Esophagus squamous epithelium (tissue), 5 donors: Measurements from ENCODE around the gene FAM131C. TPM values are rescaled to one million over a fixed set of nuclear protein-coding genes. Genes with fewer than 3 reads are reported as not detected.
"Not testable (repeated sequence)": the region's sequence is repeated elsewhere in the genome, so short reads cannot be mapped to it uniquely, and the experiment has no call there.

Experiments used
- DNase-seq: peaks from one replicate; lab custom pipeline; 2025; lab: John Stamatoyannopoulos, UW
- H3K27ac ChIP-seq, 4 donors: fragments of 200-600 bp; sonication (generic); one replicate each; pipeline ENCODE4 v1.5.1; 2016 to 2019; ENCODE audit warnings: mild to moderate bottlenecking in 1 of 4
- H3K27me3 ChIP-seq, 4 donors: fragments of 200-600 bp; sonication (generic); 1 replicate in 3 of 4; 2 replicates in 1 of 4; pipeline versions ENCODE4 v1.5.1 to v1.6.0; 2017 to 2021; ENCODE audit warnings: antibody characterized with exemption in 1 of 4
- H3K36me3 ChIP-seq, 3 donors: fragments of 200-600 bp; sonication (generic); one replicate each; pipeline ENCODE4 v1.5.1; 2016 to 2019
- H3K4me1 ChIP-seq, 3 donors: fragments of 200-600 bp; sonication (generic); one replicate each; pipeline ENCODE4 v1.5.1; 2017 to 2019
- H3K4me3 ChIP-seq, 4 donors: fragments of 200-600 bp; sonication (generic); 1 replicate in 3 of 4; 2 replicates in 1 of 4; pipeline ENCODE4 v1.5.1; 2016 to 2019; ENCODE audit warnings: mild to moderate bottlenecking in 2 of 4, moderate library complexity in 1 of 4
- H3K9me3 ChIP-seq, 3 donors: fragments of 200-600 bp; sonication (generic); one replicate each; pipeline ENCODE4 v1.5.1; 2016 to 2019
- CTCF ChIP-seq, 6 experiments: fragments of 450-650 bp in 4 of 6; fragments of 200-600 bp in 2 of 6; sonication (generic) in 2 of 6; IDR thresholded peaks; one replicate each; pipeline ENCODE4 v1.5.1; 2016 to 2019; ENCODE audit warnings: antibody characterized with exemption in 6 of 6, mild to moderate bottlenecking in 4 of 6, moderate library complexity in 4 of 6
- POLR2A ChIP-seq, 4 donors: fragments of 450-650 bp; IDR thresholded peaks; one replicate each; pipeline ENCODE4 v1.6.1; 2017; ENCODE audit warnings: antibody characterized with exemption in 4 of 4, mild to moderate bottlenecking in 4 of 4, moderate library complexity in 3 of 4
- WGBS, 2 donors: methylation state at CpG; one replicate each; pipeline ENCODE4 v1.1.5; 2018; 5-methylcytosine and 5-hydroxymethylcytosine counted together
- intact Hi-C: fragments of 100-400 bp; cut with DNase I; formaldehyde crosslinking; loops from one replicate; pipeline ENCODE4 v1.15.0; 2022
- total RNA-seq, 4 donors: library from RNA; depleted of rRNA; stranded (reverse); fragments of >200 nt; gene quantifications; one replicate each; pipeline ENCODE4 v1.1.0, GENCODE V29; 2016
- donor health status: DM: yes; HTN: yes; CAD: no.

The FAM131C gene
- total RNA-seq, 4 donors from 2014 or later = 1.6 to 4.5 TPM; not detected in 2

- 81% methylated on average over 2 of the region's 5 CpGs; no CpG with 5 or more reads in 1 of the 2 donors for WGBS, 2 donors
- no peak for DNase-seq
Observed at GRCh38 chr1:16043950-16044349, 29.5 kb downstream of the FAM131C start.

GRCh38 chr1:16043521-16043920 lies 29.9 kb downstream of the FAM131C start, which contains the start of gene CLCNKB:
Gene CLCNKB, plus strand, starts transcription at chr1:16043782. Its CDS starts 711 bp downstream, at chr1:16044493.
- no peak for DNase-seq
- no peaks in the 10 kb centered on the region for H3K9me3 ChIP-seq
- H3K4me1 ChIP-seq = peaks cover under 1 to 5% (median 1%) of the 10 kb centered on the region in 3 donors
- no peak within 1 kb of the TSS for H3K4me3 ChIP-seq
- H3K27me3 ChIP-seq = peaks cover 0 to under 1% (median 0%) of the 10 kb centered on the region in 4 donors
- no peaks in the 10 kb centered on the region for H3K36me3 ChIP-seq
- TF ChIP-seq CTCF (IDR thresholded peaks at IDR 0.05) (no peak), POLR2A (IDR thresholded peaks at IDR 0.05) (no peak)
- H3K27ac ChIP-seq = no peak within 1 kb of the TSS
- intact Hi-C loops = no loop called here
- WGBS, 2 donors = 80% methylated on average over 2 of the region's 7 CpGs; no CpG with 5 or more reads in 1 of the 2 donors

More at GRCh38 chr1:16043950-16044349, 29.5 kb downstream of the FAM131C start:
- intact Hi-C loops = no loop called here
- no peak overlapping the region for H3K4me3 ChIP-seq
- peaks cover 5 to 10% (median 6%) of the 10 kb centered on the region in 3 donors for H3K4me1 ChIP-seq
- H3K27ac ChIP-seq = no peak overlapping the region
- no peaks in the 10 kb centered on the region for H3K36me3 ChIP-seq
- no peaks in the 10 kb centered on the region for H3K9me3 ChIP-seq
- TF ChIP-seq CTCF (IDR thresholded peaks at IDR 0.05) (no peak), POLR2A (IDR thresholded peaks at IDR 0.05) (no peak)
- H3K27me3 ChIP-seq = peaks cover 0 to 5% (median 0%) of the 10 kb centered on the region in 4 donors

- H3K9me3 ChIP-seq, H3K27ac ChIP-seq, H3K27me3 ChIP-seq, H3K36me3 ChIP-seq, intact Hi-C loops, H3K4me3 ChIP-seq, H3K4me1 ChIP-seq, DNase-seq: not testable (repeated sequence)
- 88% methylated on average over 7 of the region's 9 CpGs; no CpG with 5 or more reads in 1 of the 2 donors for WGBS, 2 donors
Observed at GRCh38 chr1:16042654-16043053, 30.8 kb downstream of the FAM131C start.

GRCh38 chr1:16042096-16042495 lies 31.4 kb downstream of the FAM131C start:
- TF ChIP-seq CTCF (IDR thresholded peaks at IDR 0.05) (no peak), POLR2A (IDR thresholded peaks at IDR 0.05) (no peak)
- H3K27me3 ChIP-seq = peaks cover 0 to under 1% (median 0%) of the 10 kb centered on the region in 4 donors
- WGBS, 2 donors = 61 to 73% methylated on average over 3 to 5 of the region's 9 CpGs
- H3K27ac ChIP-seq = no peak overlapping the region
- H3K36me3 ChIP-seq = no peaks in the 10 kb centered on the region
- H3K4me1 ChIP-seq = no peaks in the 10 kb centered on the region
- intact Hi-C loops = no loop called here
- no peaks in the 10 kb centered on the region for H3K9me3 ChIP-seq
- no peak overlapping the region for H3K4me3 ChIP-seq
- DNase-seq = no peak

- Histone ChIP-seq H3K36me3 (no peaks in the 10 kb centered on the region), H3K9me3 (no peaks in the 10 kb centered on the region), H3K27me3 (peaks cover 0 to 3% (median 0%) of the 10 kb centered on the region in 4 donors), H3K27ac (no peak overlapping the region), H3K4me1 (no peaks in the 10 kb centered on the region), H3K4me3 (no peak overlapping the region)
- DNase-seq = no peak
- TF ChIP-seq CTCF (IDR thresholded peaks at IDR 0.05) (no peak), POLR2A (IDR thresholded peaks at IDR 0.05) (no peak)
- WGBS, 2 donors = 43 to 83% methylated on average over 2 to 8 of the region's 8 CpGs
- intact Hi-C loops = no loop called here
Observed at GRCh38 chr1:16041200-16041599, 32.3 kb downstream of the FAM131C start.

GRCh38 chr1:16039871-16040270 lies 33.6 kb downstream of the FAM131C start:
- DNase-seq, H3K4me1 ChIP-seq, intact Hi-C loops, H3K9me3 ChIP-seq, H3K36me3 ChIP-seq, H3K27ac ChIP-seq, H3K4me3 ChIP-seq, H3K27me3 ChIP-seq: not testable (repeated sequence)
- WGBS, 2 donors = 14% methylated on average over 1 of the region's 8 CpGs; no CpG with 5 or more reads in 1 of the 2 donors
